ENCODE data around the gene FCRL5. TPM values are rescaled to one million over a fixed set of nuclear protein-coding genes. Genes with fewer than 3 reads are reported as not detected.
A peak's percentile ranks its signal among the peaks of the same experiment; 100 is the strongest.

FCRL5 gene
- total and polyA plus RNA-seq, 9 of the 15 experiments (the other 6 are each of a cell fraction or from before 2014, with no cell fraction given) = not detected

GRCh38 chr1:157487096-157487495 lies 65.2 kb downstream of the FCRL5 start:
- intact Hi-C loops (cut with micrococcal nuclease) = no loop called here
- Histone ChIP-seq H3K27me3 (ENCODE audit: control insufficient read depth in 2 of 2, insufficient read depth in 2 of 2, low read length in 2 of 2) (peaks cover 0 to 8% of the 10 kb centered on the region in 2 experiments; a peak in 1 of 5 replicates), H3K9me3 (replicated peaks; ENCODE audit: control insufficient read depth, insufficient read depth, low read depth, low read length) (no peaks in the 10 kb centered on the region), H3K9ac (ENCODE audit: insufficient read depth in 1 of 2, low read depth in 2 of 2, low read length in 2 of 2) (no peak overlapping the region), H2AFZ (ENCODE audit: low read depth, low read length) (peak overlapping the region; percentile 44), H3K36me3 (ENCODE audit: control insufficient read depth, insufficient read depth, low read length) (no peaks in the 10 kb centered on the region), H3K9me1 (ENCODE audit: control insufficient read depth, insufficient read depth, low read length) (no peaks in the 10 kb centered on the region), H3K79me2 (ENCODE audit: control insufficient read depth, insufficient read depth, low read length) (no peaks in the 10 kb centered on the region), H3K4me3 (no peak overlapping the region), H3K4me2 (ENCODE audit: insufficient read depth, low read length) (no peak overlapping the region), H4K20me1 (replicated peaks; ENCODE audit: control insufficient read depth, insufficient read depth, low read length) (no peaks in the 10 kb centered on the region), H3K27ac (ENCODE audit: extremely low read depth, low read depth, low read length) (0 out of 3 replicates have a peak overlapping the region, but pooled peaks have one; percentile 13), H3K4me1 (replicated peaks in 1 of 2; ENCODE audit: control insufficient read depth in 2 of 2, insufficient read depth in 2 of 2, low read length in 2 of 2) (peaks cover 7 to 18% of the 10 kb centered on the region in 2 experiments; a peak in 4 of 5 replicates)
- WGBS (ENCODE audit: insufficient coverage, low coverage, missing lambda C conversion rate) = 0% methylated on average over 2 of the region's 2 CpGs
- DNase-seq (ENCODE audit: extremely low read depth in 1 of 4, low spot score in 3 of 4) = peak in 1 of 4 experiments; percentile 17
- ChIA-PET POLR2A (no interaction called here), CTCF (ENCODE audit: low intra/inter-chr PET ratio) (interaction anchor here (0.6 kb wide), 1 partner anchor 18 kb away, joined by 3 read pairs; no protein-coding TSS in a partner anchor)
- TF ChIP-seq LARP7 (IDR thresholded peaks at IDR 0.05) (no peak), MXD1 (CRISPR knock-in tag; IDR thresholded peaks at IDR 0.05; ENCODE audit: borderline replicate concordance, poor library complexity, severe bottlenecking) (no peak), SMAD4 (CRISPR knock-in tag; conservative IDR thresholded peaks at IDR 0.05) (no peak), ZNF778 (CRISPR knock-in tag; IDR thresholded peaks at IDR 0.05) (no peak), ZSCAN29 (IDR thresholded peaks at IDR 0.05) (no peak), ZNF592 (IDR thresholded peaks at IDR 0.05) (no peak), PREB (CRISPR knock-in tag; IDR thresholded peaks at IDR 0.05) (no peak), ILF3 (IDR thresholded peaks at IDR 0.05; ENCODE audit: borderline replicate concordance) (no peak), ELK1 (CRISPR knock-in tag; IDR thresholded peaks at IDR 0.05) (no peak), CTCFL (IDR thresholded peaks at IDR 0.05; ENCODE audit: borderline replicate concordance, insufficient read depth, low read depth, low read length, poor library complexity, severe bottlenecking) (no peak), HNRNPK (IDR thresholded peaks at IDR 0.05; ENCODE audit: low read depth, low read length, poor library complexity, severe bottlenecking) (no peak), TAF15 (IDR thresholded peaks at IDR 0.05; ENCODE audit: low read depth, low read length) (no peak)
- ATAC-seq = peak; percentile 27
- BruUV-seq (replicated peaks) = no TSS peak
- peak; percentile 11 for FAIRE-seq
- in situ Hi-C loops (cut with MboI) = loop anchor here (5.0 kb wide), 1 partner anchor 110 kb away; no protein-coding TSS in a partner anchor

Measured in K562 (cell line).